Activated CD8-positive, alpha-beta memory T cell treated with anti-CD3 and anti-CD28 coated beads for 4 hours (primary cell): ENCODE results near the gene MLLT10.

Experiments used
- DNase-seq, 2 donors: peaks; one replicate each; pipeline ENCODE4 v3.0.0-alpha.2; 2020; ENCODE audit warnings: low read depth in 2 of 2

Gene MLLT10

DNA sequence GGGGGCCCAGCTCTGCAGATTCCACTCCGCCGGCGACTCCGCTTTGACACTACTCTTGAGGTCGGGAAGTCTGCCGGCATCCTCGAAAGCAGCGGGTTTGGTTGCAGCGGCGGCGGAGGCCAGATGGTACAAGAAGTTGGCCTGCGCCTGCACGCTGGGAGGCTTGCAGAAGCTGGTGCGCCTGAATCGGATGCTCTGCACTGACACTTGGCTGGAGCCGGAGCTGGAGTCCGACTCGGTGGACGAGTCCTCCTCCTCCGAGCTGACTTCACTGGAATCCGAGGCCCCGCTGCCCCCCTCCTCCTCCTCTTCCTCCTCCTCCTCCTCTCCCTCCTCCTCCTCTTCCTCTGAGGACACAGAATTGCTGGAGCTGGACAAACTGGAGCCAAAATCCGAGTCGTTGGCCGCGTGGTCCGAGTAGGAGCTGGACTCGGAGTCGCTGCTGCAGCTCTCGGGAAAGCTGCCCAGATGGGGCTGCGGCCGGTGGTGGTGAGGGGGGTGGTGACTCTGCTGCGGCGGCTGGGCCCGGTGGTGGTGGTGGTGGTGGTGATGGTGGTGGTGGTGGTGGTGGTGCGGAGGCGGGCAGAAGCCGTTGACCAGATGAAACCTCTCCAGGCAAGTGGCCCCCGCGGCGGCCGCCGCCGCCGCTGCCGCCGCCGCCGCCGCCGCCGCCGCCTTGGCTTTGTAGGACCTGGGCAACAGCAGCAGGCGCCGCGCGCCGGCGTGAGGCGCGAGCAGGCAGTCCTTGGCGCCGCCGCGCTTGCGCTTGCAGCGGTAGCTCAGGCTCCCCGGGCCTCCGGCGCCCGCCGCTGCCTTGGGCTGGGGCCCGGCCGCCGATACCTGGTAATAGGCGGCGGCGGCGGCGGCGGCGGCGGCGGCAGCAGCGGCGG, 17.5 kb upstream of the MLLT10 start:
- no peak for DNase-seq

DNA sequence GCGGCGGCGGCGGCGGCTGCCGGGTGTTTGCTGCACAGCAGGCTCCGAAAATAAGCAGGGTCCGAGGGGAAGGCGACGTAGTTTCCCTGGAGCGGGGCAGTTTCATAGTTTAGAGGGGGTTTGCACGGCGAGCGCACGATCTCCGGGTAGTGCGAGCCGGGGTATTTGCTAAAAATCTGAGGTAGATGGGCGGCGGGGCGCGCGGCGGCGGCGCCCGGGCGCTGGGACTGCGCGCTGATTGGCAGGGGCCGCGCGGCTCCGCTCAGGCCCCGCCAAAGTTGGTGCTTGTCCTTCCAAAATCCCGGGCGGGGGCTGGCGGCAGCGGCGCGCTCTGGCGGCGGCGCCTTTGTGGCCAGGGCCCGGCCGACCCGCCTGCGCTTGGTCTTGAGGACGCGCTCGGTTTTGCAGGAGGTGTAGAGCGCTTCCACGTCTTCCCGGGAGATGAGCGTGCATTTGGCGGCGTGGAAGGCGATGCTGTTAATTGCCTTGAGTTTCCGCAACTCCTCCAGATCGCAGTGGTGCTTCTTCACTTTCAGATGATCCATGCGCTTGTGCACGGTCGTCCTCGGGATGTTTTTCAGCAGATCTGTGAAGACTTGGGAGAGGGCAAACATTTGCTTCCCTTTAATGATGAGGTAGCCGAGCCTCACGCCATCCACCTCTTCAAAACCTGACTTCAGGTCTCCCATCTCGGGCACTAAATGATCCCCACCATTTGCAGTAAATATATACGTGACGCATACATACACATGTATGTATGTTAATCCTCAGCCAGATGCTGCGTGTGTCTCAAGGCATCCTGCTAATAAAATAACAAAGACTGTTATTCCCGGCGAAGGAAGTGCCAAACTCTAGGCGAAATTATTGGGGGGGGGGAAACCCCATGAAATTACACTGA, 16.6 kb upstream of the MLLT10 start:
- no peak for DNase-seq

DNA sequence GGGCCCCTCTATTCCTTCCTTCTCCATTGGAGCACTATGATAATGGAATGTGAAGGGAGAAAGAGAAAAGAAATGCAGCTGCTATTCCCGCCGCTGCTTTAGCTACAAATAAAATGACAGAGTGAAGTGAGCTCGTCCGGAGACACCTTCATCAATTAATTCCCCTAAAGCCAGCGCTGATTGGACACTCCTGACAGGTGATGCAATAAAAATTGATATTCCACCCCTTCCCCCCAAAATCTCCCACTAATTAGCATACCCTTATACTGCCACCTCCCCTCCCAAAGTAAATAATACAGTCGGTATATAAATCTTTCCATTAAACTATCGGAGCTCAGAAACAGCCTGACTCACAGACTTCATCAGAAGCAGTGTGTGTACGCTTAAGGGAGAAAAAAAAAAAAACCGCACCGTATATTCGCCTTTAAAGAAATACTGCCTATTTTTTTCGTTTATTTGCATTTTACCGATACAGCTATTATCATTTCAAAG, 15.8 kb upstream of the MLLT10 start:
- DNase-seq, result no peak

DNA sequence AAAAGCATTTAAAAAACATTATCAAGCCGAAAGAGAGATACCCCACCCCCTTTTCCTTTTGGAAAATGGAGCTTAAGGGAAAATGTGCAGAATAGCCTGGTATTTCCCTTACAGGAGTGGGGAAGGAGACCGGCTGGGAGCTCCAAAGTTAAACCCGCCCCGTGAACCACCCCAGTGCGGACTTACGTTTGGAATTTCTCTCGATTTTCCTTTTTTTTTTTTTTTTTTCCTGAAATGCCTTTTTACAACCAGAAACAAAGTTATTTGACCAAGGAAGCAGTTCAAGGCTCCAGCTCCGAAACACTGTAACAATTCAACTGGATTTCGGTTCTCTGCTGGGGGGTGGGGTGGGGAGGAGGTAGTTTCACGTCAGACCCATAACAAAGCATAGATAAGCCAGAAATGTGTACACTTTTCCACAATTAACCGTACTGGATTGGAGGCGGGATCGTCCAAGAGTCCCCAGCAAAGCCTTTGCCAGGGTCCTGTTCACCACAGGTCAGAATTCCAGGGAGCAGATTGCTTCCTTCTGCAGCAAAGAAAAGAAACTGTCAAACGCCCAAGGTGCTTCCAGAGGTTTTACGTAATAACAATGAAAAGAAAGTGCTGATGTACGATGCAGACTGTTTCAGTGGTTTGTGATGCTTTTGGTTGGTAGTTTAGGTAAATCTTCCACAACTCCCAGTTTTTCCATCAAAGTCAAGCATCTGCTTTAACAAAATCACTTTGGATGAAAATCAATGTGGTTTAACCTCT, 15.2 kb upstream of the MLLT10 start:
- DNase-seq, result no peak

DNA sequence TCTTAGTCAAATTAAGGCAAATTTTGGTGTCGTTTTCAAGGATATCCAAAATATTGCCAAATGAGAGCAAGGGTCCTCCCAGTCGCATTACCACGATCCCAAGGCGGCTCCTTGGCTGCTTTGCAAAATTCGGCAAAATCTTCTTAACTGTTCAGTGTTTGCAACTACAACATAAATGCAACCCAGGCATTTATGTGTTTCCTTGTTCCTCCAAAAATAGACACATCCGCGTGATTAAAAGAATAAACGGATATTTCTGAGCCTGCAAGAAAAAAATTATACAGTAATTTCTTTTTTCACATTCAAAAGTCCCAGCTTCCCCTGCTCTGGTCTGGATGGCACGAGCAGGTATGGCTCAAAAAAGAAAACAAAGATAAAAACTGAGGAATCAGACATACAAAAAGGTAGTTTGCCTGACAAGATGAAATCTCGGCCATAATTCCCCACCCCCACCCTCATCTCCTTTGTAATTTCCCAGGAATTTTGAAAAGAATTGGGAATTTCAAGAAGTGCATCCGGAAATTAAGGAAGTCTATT, 14.6 kb upstream of the MLLT10 start:
- no peak for DNase-seq

DNA sequence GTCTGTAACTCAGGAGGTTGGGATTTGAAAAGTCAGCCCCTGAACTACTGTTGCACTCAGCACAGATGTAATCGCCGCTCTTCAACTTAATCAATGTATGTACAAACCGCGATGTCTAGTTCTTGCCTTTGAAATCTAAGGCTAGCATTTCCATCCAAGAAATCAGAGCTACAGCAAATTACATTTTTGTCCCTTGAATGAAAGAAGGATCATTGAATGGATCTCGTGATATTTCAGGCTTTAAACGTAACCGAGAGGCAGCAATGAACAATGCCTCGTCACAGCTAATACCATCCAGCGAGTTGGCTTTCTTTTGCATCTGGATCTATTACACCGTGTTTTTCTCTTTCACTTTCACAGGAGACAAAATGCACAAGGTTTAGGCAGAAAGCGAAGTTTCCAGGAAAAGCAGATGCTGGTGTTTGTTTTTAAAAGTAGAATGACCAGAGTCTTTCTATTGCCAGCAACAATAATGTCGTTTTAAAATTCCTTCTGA, 14.0 kb upstream of the MLLT10 start:
- no peak for DNase-seq

DNA sequence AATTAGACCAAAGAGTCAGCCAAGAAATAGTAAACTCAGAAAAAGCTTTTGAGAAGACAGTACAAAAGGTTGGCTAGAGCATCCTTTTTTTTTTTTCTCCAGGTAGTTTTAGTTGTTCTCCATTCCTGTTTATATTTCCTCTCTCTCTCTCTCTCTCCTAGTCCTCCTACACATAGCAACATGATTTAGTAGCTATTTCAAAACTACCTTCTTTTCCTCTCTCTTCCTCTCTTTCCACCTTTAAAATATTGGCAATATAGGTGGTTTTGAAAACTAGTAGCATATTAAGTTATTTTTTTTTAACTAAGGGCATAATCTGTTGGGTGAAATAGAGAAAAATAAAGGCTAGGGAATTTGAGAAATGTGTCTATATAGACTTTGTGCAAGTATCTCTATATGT, 13.5 kb upstream of the MLLT10 start:
- no peak for DNase-seq

DNA sequence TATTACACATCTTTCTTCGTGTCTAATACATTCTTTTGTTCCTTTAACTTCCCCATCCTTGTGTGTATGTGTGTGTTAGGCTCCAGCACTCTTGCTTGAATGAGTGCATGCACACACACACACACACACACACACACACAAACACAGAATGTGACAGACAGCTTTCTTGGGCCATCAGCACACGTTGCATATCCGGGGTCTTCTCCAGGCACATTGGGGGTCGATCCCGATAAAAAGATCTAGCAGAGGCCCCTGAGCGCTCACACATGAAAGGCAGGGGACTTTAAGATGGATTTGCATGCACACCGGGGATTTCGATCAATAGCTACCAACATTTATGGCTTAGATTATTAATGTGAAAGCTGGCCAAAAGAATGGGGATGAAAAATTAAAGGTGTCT, 13.1 kb upstream of the MLLT10 start:
- no peak for DNase-seq

DNA sequence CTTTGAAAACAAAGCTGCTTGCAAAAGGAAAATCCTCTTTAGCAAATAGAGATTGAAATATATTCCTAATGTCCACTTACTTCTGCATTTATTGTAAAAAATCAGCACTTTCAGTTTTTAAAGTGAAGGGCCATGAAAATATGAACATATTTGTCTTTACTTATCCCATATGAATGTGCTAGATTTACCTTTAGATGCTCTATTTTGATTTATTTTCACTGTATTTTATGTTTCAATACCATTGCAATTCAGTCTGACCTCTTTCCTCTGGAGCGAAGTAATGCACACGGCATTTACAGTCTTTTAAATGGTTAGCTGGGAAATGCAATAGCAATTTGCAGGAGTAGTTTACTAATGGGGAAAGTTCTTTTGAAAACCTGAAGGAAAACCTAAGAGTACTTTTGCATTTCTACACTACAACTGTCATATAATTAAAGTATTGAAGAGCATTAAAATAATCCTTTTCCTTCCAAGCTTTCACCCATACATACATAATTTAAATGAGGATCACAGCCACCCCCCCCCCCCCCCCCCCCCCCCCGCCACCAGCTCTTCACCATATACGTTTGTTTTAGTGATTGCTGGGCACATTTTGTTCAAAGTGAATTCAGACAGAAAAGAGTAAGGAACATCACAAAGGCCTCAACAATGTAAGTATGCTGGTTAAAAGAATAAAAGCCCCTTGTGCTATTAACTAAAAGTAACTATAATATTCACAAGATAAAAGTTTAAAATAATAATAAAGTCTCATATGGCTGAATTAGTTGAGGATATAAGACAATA, 12.1 kb upstream of the MLLT10 start:
- DNase-seq, result no peak

DNA sequence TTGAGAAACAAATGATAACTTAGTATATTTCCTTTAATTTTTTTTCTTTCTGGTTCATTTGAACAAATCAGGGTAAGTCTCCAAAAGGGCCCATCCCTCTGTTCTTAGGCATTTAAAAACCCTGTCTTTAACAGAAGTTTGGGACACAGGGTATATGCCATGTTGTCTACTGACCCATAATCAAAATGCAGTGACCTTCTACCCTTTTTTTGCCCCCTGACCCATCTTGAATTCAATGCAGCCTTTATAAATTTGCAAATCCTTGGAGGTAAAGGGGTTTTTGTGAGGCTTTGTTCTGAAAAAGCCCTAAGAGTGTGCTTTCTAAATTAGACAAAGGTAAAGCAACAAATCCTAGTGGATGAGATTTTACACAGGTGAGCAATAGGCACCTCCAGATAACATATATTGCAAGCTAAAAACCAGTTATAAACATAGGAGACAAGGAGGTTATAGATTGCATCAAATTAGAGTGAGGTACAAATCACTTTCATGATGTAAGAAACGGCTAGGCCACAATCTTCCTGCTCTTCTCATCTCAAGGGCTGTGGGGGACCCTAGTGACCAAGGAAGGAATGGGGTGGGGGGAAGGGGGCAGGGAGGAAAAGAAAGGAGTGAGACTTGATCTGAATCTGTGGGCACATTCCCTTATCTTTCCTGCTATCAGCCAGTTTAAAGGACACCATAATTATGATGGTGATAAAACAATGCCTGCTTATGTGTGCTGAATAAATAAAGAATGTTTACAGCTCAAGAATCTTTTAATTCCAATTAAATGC, 11.2 kb upstream of the MLLT10 start:
- no peak for DNase-seq

DNA sequence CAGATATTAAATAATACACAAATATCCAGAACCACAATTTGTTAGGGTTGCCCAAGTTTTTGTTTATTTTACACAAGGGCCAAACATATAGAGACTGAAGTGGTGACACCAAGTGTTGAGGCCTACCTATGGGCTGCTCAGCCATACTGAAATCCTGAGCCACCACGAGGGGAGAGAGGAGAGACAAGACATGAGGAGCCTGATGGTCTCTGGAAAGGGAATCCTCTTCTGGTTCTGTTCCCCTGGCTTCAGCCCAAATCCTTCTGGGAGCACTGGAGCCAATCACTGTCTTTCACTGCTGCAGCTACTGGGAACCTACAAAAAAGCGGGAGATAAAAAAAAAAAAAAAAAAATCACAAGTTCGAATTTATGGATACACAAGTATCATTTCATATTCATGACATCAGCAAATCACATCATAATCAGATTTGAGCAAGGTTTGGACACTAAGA, 10.4 kb upstream of the MLLT10 start:
- DNase-seq, result no peak

DNA sequence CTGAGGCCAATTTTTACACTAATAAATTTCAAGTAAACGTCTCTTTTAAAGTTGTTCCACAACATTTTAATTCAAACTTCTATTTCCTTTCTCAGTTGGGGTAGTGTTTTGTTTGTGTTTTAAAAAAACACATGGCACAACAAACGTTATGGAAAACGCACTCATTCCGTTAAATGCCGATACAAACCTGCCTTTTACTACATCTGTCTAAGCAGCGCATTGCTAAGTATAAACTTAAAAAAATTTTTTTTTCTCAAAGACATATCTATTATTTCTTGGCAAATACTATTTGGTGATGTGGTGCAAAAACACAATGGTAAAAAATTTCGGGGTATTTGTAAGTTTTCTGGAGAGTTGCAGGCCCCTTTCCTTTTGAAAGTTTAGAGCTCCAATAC, 9.9 kb upstream of the MLLT10 start:
- no peak for DNase-seq

DNA sequence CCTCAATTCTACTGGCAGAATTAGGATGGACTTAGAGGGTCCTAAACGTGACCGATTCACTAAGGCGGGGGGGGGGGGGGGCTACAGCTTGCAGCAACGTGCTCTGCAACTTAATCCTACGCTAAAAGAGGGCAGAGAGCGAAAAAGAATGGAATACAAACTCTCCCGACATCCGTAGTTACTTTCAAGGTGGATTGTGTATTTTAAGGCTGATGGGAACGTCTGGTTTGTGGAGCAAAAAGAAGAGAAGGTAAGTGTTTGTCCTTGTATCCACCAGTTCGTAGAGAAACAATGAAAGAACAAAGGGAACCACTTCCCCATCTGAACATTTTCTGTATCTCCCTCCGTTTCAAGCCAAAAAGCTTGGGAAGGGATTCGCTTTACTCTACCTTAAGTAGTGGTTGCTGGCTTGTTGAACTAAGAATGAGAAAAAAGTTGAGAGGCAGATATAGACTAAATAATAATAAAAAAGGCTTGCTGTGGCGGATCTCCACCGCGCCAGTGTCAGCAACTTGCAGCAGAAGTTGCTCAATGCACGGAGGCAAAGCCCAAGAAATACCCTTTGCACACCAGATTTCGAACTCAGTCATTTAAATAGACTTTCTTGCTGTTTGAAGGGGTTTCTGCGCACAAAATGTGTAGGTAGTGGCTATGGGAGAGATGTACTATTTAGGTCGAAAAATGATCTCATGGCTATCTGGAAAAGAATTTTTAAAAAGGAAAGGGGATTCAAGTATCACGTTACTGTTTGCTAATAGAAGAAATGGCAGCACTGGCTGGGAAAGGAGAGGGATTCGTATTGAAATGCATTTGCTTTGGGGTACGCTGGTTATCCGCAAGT, 9.3 kb upstream of the MLLT10 start:
- DNase-seq, result no peak

DNA sequence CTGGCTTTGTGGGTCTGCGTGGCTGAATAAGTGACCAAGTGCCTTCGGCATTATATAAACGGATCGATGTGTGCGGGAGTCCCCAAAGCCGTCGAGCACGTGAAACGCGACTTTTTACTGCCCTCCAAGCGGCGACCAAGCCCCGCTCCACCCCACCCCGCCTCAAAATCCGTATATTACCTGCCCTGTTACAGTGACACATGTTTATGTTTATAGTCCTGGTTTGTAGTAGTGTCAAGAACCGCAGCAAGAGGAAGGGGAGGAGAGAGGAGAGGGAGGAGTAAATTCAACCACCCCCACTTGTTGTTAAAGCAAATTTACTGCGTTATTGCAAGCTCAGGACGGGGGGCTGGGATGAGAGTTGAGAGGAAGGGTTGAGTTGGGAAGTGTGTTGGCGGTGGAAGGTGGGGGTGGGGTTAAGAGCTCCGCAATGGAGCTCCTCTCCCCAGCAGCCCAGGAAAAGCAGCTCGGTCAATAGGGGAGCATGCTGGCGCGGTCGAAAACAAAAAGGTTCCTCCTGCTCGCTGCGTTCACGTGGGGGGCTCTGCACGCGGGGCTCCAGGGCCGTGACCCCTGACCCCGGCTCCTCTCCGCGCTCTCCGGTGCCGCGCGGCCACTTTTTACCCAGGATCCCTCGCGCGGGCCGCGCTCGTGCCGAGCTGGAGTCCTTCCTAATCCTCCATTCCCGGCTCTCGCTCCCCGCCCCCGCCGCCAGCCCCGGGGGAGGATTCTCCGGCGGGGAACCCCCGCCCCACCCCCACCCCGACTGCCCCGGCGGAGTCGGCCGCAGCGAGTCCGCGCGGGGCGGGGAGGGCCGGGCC, 8.5 kb upstream of the MLLT10 start, which contains the start of gene SKIDA1:
SKIDA1 (minus strand) TSS at position 316 of the 821 bp plus-strand sequence. CDS start 7,860 bp downstream, outside the sequence.
- DNase-seq, result no peak

DNA sequence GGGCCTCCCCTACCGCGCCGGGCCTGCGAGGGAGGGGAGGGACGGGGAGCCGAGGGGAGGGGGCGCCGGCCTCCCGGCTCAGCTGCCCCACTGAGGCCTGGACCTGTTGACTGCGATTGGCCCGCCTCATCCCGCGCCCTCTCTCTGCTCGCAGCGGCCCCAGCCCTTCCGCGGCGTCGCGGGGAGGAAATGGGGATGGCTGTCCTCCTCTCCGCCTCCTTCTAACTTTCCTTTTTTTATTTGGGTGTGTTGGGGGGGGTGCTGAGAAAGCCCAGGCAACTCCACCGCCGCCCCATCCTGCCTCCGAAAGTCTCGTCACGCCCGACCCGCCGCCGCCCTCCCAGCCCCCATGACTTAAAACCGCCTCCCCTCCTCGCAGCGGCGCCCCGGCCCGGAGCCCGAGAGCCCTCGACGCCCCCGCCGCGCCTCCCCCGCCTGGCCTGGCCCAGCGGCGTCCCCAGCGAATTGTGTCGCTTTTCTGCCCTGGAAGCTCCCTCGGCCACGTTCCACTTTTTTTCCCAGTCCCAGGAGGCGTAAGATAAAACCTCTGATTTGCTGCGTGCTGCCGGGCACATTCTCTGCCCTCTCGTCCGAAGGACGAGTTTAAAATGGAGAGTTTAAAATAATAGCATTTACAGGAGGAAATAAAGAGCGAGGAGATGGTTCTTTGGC, 7.7 kb upstream of the MLLT10 start:
- DNase-seq, result no peak

DNA sequence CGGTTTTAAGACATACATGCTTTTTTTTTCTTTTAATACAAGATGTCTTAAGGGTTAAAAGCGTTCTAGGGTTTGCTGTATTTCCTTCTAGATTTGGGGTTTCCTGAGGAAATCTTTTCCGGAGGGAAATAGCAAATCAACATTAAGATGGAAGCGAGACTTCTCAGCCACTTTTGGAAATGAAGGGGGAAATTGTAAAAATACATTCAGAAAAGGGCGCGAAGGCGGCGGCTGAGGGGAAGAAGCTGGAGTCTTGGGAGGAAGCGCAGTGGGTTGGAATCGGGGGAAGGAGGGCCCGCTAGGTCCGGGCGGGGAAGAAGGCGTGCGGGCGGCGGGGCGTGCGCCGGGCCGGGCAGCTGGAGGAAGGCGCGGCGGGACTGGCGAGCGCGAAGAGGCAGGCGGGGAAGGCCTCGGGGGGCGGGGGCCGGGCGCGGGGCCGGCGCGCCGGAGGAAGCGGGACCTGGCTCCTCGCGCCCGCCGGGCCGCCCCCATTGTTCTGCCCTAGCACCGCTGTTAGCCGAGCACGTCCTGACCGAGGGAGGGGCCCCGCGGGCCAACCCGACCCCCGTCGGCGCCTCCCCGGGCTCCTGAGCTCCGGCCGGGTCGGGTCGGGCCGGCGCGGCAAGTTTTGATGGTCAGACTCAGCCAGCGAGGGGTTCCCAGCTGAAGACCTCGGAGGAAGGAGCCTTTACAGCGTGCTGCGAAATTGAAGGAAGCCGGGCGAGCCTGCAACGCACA, 7.0 kb upstream of the MLLT10 start:
- no peak for DNase-seq
